Liver (tissue), 9 donors: Measurements from ENCODE around the gene TLR7. TPM values are rescaled to one million over a fixed set of nuclear protein-coding genes. Genes with fewer than 3 reads are reported as not detected.

Experiments used
- DNase-seq: peaks from one replicate; pipeline ENCODE4 v3.0.0-alpha.2; 2017; ENCODE audit warnings: low spot score
- H3K27ac ChIP-seq, 2 donors: one replicate each; pipeline ENCODE4 v1.7.0; 2013; ENCODE audit warnings: inconsistent platforms in 2 of 2, low read length in 2 of 2, control low read depth in 1 of 2, low read depth in 1 of 2, mild to moderate bottlenecking in 1 of 2
- H3K27me3 ChIP-seq, 4 donors: one replicate each; pipeline versions ENCODE4 v1.6.1 to v1.7.0; 2013; ENCODE audit warnings: low read length in 3 of 4, inconsistent platforms in 1 of 4, mild to moderate bottlenecking in 1 of 4, moderate library complexity in 1 of 4; ENCODE audit not compliant: control insufficient read depth in 4 of 4, insufficient read depth in 4 of 4
- H3K36me3 ChIP-seq, 4 donors: one replicate each; pipeline versions ENCODE4 v1.6.1 to v1.7.0; 2013; ENCODE audit warnings: low read length in 3 of 4, mild to moderate bottlenecking in 3 of 4, low read depth in 1 of 4, moderate library complexity in 1 of 4; ENCODE audit not compliant: control insufficient read depth in 4 of 4, insufficient read depth in 3 of 4
- H3K4me1 ChIP-seq, 4 donors: one replicate each; pipeline versions ENCODE4 v1.6.1 to v1.7.0; 2013; ENCODE audit warnings: low read length in 3 of 4, mild to moderate bottlenecking in 3 of 4, moderate library complexity in 1 of 4; ENCODE audit not compliant: control insufficient read depth in 4 of 4, insufficient read depth in 4 of 4
- H3K4me3 ChIP-seq, 3 donors: one replicate each; pipeline versions ENCODE4 v1.6.1 to v1.7.0; 2013; ENCODE audit warnings: low read length in 3 of 3, control low read depth in 1 of 3, low read depth in 1 of 3, mild to moderate bottlenecking in 1 of 3
- H3K9ac ChIP-seq, 2 donors: one replicate each; pipeline ENCODE4 v1.7.0; 2013; ENCODE audit warnings: low read length in 2 of 2, mild to moderate bottlenecking in 2 of 2, moderate library complexity in 2 of 2, control low read depth in 1 of 2, low read depth in 1 of 2
- H3K9me3 ChIP-seq, 4 donors: one replicate each; pipeline versions ENCODE4 v1.6.1 to v1.7.0; 2013; ENCODE audit warnings: low read length in 3 of 4; ENCODE audit not compliant: control insufficient read depth in 4 of 4
- ATF3 ChIP-seq: IDR thresholded peaks from 2 replicates; pipeline ENCODE4 v1.6.1; 2016; ENCODE audit warnings: antibody characterized with exemption
- EGR1 ChIP-seq, 2 donors: IDR thresholded peaks; 2 replicates each; pipeline ENCODE4 v1.6.1; 2016 to 2018; ENCODE audit warnings: antibody characterized with exemption in 2 of 2, low read depth in 2 of 2
- FOXA1 ChIP-seq: IDR thresholded peaks from 2 replicates; pipeline ENCODE4 v1.6.1; 2016; ENCODE audit warnings: antibody characterized with exemption
- FOXA2 ChIP-seq: IDR thresholded peaks from 2 replicates; pipeline ENCODE4 v1.6.1; 2016; ENCODE audit warnings: antibody characterized with exemption
- GABPA ChIP-seq, 2 donors: IDR thresholded peaks in 1 of 2; conservative IDR thresholded peaks in 1 of 2; 2 replicates each; pipeline ENCODE4 v1.6.1; 2016; ENCODE audit warnings: antibody characterized with exemption in 2 of 2, mild to moderate bottlenecking in 1 of 2, moderate library complexity in 1 of 2
- HNF4A ChIP-seq, 2 donors: conservative IDR thresholded peaks; 2 replicates each; pipeline ENCODE4 v1.6.1; 2016; ENCODE audit warnings: antibody characterized with exemption in 2 of 2, mild to moderate bottlenecking in 2 of 2
- HNF4G ChIP-seq: IDR thresholded peaks from 2 replicates; pipeline ENCODE4 v1.6.1; 2016; ENCODE audit warnings: antibody characterized with exemption
- JUND ChIP-seq, 2 donors: IDR thresholded peaks; 2 replicates each; pipeline ENCODE4 v1.6.1; 2016; ENCODE audit warnings: antibody characterized with exemption in 2 of 2
- MAX ChIP-seq: IDR thresholded peaks from 2 replicates; pipeline ENCODE4 v1.6.1; 2016; ENCODE audit warnings: antibody characterized with exemption
- NR2F2 ChIP-seq: IDR thresholded peaks from 2 replicates; pipeline ENCODE4 v1.6.1; 2016; ENCODE audit warnings: antibody characterized with exemption
- RAD21 ChIP-seq, 2 donors: IDR thresholded peaks; 2 replicates each; pipeline ENCODE4 v1.6.1; 2016; ENCODE audit warnings: antibody characterized with exemption in 2 of 2, mild to moderate bottlenecking in 2 of 2
- REST ChIP-seq: IDR thresholded peaks from 2 replicates; pipeline ENCODE4 v1.6.1; 2016; ENCODE audit warnings: antibody characterized with exemption, mild to moderate bottlenecking
- RXRA ChIP-seq, 2 donors: IDR thresholded peaks; 2 replicates each; pipeline ENCODE4 v1.6.1; 2017 to 2018; ENCODE audit warnings: antibody characterized with exemption in 2 of 2, mild to moderate bottlenecking in 1 of 2
- SP1 ChIP-seq: IDR thresholded peaks from 2 replicates; pipeline ENCODE4 v1.6.1; 2018; ENCODE audit warnings: antibody characterized with exemption, mild to moderate bottlenecking
- TAF1 ChIP-seq: conservative IDR thresholded peaks from 2 replicates; pipeline ENCODE4 v1.6.1; 2016; ENCODE audit warnings: antibody characterized with exemption, mild to moderate bottlenecking
- YY1 ChIP-seq: IDR thresholded peaks from 2 replicates; pipeline ENCODE4 v1.6.1; 2016; ENCODE audit warnings: antibody characterized with exemption, mild to moderate bottlenecking
- ZBTB33 ChIP-seq: IDR thresholded peaks from 2 replicates; pipeline ENCODE4 v1.6.1; 2016; ENCODE audit warnings: antibody characterized with exemption
- WGBS: extraction: QIAGEN DNeasy Blood & Tissue Kit; methylation state at CpG from one replicate; pipeline ENCODE4 v1.1.7; 2013; 5-methylcytosine and 5-hydroxymethylcytosine counted together
- polyA plus RNA-seq, 2 donors: library from polyadenylated mRNA; stranded (reverse) in 1 of 2; unstranded in 1 of 2; fragments of 200-250 nt in 1 of 2; fragments of >200 nt in 1 of 2; fragmentation: Nextera tagmentation in 1 of 2; extraction: Ambion mirVana in 1 of 2; gene quantifications; one replicate each; pipeline versions ENCODE4 v1.2.1 to v1.2.3, GENCODE V29; 2013 to 2015
- total RNA-seq, 2 donors: library from RNA; depleted of rRNA; stranded (reverse); fragments of >200 nt; gene quantifications; one replicate each; pipeline ENCODE4 v1.2.3, GENCODE V29; 2014
- TF ChIP-seq, protein P1 (sequence below): fragments of 150-350 bp; IDR thresholded peaks from 2 replicates; pipeline ENCODE4 v1.5.1; 2017; ENCODE audit warnings: improper control_type of control experiment, low read depth, low read length; ENCODE audit not compliant: missing input control
- donor health status: healthy.
- donor health status: healthy.
- donor health status: healthy.
- donor health status: healthy.
- donor health status: healthy.

Gene TLR7
- total and polyA plus RNA-seq, 4 donors: 0.10 to 0.65 (median 0.14) TPM

DNA sequence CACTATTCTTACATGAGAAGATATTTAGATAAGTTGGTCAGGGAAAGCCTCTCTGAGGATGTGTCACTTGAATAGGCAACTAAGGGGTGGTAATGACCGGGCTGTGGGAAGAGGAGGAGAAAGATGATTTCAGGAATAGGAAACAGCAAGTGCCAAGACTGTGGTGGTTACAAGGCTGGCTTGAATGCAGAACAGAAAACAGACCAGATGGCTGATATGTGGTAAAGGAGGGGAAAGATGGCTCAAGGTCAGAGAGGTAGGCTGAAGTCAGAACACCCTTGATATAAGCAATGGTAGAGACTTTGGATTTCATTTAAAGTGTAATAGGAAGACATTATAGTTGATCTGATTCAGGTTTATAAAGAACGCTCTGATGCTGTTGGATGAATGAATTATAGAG, 15.0 kb downstream of the TLR7 start:
- TF ChIP-seq NR2F2 (no peak), JUND (IDR thresholded peaks at IDR 0.05) (no peak), HNF4G (no peak), FOXA1 (no peak), RXRA (IDR thresholded peaks at IDR 0.05) (no peak), GABPA (IDR thresholded peaks at IDR 0.05 in 1 of 2, conservative IDR thresholded peaks at IDR 0.05 in 1 of 2) (no peak), YY1 (no peak), EGR1 (IDR thresholded peaks at IDR 0.05; ENCODE audit: low read depth in 2 of 2) (no peak), REST (no peak), TAF1 (no peak), RAD21 (IDR thresholded peaks at IDR 0.05) (no peak), ATF3 (no peak), SP1 (no peak), HNF4A (conservative IDR thresholded peaks at IDR 0.05) (no peak), FOXA2 (no peak), MAX (no peak), ZBTB33 (no peak)
- TF ChIP-seq, protein P1, sequence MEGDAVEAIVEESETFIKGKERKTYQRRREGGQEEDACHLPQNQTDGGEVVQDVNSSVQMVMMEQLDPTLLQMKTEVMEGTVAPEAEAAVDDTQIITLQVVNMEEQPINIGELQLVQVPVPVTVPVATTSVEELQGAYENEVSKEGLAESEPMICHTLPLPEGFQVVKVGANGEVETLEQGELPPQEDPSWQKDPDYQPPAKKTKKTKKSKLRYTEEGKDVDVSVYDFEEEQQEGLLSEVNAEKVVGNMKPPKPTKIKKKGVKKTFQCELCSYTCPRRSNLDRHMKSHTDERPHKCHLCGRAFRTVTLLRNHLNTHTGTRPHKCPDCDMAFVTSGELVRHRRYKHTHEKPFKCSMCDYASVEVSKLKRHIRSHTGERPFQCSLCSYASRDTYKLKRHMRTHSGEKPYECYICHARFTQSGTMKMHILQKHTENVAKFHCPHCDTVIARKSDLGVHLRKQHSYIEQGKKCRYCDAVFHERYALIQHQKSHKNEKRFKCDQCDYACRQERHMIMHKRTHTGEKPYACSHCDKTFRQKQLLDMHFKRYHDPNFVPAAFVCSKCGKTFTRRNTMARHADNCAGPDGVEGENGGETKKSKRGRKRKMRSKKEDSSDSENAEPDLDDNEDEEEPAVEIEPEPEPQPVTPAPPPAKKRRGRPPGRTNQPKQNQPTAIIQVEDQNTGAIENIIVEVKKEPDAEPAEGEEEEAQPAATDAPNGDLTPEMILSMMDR: no peak
- no peak overlapping the region for H3K9ac ChIP-seq
- WGBS: 87% methylated on average over 2 of the region's 2 CpGs
- no peaks in the 10 kb centered on the region for H3K36me3 ChIP-seq
- peaks cover 0 to 3% (median 0%) of the 10 kb centered on the region in 4 donors for H3K27me3 ChIP-seq
- no peak overlapping the region for H3K4me3 ChIP-seq
- H3K27ac ChIP-seq: no peak overlapping the region
- DNase-seq: no peak
- no peaks in the 10 kb centered on the region for H3K4me1 ChIP-seq
- H3K9me3 ChIP-seq: no peaks in the 10 kb centered on the region
